NB4 (cell line): Measurements from ENCODE around the gene GPR68.

Source experiments
- MYC ChIP-seq: IDR thresholded peaks from 2 replicates; pipeline ENCODE4 v1.6.1; 2011; ENCODE audit warnings: low read depth, low read length
- POLR2A ChIP-seq: IDR thresholded peaks from 2 replicates; pipeline ENCODE4 v1.6.1; 2011; ENCODE audit warnings: mild to moderate bottlenecking; ENCODE audit not compliant: insufficient read length; ENCODE audit errors: extremely low read depth
- TF ChIP-seq, protein P1 (sequence below): IDR thresholded peaks from one replicate; pipeline ENCODE4 v1.5.1; 2012; ENCODE audit warnings: low read depth, low read length

DNA sequence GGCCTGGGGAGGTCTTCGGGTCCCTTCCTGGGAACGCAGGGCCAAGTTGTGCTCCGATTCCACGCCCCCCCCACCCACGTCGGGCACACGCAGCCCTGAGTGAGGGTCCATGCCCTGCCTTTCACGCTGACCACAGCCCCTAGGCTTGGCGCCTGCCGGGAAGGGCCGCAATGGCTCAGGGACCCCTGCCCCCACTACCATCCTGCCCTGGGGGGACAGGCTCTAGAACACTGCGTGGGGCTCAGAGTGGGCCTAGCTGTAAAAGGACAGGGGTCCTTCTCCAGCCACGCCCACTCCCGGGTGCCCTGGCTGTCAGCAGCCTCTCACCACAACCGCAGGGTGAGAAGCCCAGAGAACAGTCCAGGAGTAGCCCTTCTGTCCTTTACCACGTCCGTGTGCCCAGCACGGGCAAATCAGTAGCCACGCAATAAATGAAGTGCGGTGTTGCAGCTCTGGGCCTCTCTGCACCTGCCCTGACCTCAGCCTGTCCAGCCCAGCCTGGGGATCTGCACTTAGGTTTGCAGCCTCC, 9.4 kb upstream of the GPR68 start:
- TF ChIP-seq, protein P1, sequence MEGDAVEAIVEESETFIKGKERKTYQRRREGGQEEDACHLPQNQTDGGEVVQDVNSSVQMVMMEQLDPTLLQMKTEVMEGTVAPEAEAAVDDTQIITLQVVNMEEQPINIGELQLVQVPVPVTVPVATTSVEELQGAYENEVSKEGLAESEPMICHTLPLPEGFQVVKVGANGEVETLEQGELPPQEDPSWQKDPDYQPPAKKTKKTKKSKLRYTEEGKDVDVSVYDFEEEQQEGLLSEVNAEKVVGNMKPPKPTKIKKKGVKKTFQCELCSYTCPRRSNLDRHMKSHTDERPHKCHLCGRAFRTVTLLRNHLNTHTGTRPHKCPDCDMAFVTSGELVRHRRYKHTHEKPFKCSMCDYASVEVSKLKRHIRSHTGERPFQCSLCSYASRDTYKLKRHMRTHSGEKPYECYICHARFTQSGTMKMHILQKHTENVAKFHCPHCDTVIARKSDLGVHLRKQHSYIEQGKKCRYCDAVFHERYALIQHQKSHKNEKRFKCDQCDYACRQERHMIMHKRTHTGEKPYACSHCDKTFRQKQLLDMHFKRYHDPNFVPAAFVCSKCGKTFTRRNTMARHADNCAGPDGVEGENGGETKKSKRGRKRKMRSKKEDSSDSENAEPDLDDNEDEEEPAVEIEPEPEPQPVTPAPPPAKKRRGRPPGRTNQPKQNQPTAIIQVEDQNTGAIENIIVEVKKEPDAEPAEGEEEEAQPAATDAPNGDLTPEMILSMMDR, result no peak
- TF ChIP-seq POLR2A (no peak), MYC (no peak)
